Kidney glomerular epithelial cell (primary cell): ENCODE measurements around the gene CNDP2.
A peak's percentile ranks its signal among the peaks of the same experiment; 100 is the strongest.
"Not testable (repeated sequence)": the region's sequence is repeated elsewhere in the genome, so short reads cannot be mapped to it uniquely, and the experiment has no call there.

Experiments used
- DNase-seq: peaks from one replicate; lab custom pipeline; 2025; lab: John Stamatoyannopoulos, UW

Gene CNDP2

GRCh38 chr18:74534981-74535649 is 39.0 kb downstream of the CNDP2 start:
- DNase-seq: no peak

DNA sequence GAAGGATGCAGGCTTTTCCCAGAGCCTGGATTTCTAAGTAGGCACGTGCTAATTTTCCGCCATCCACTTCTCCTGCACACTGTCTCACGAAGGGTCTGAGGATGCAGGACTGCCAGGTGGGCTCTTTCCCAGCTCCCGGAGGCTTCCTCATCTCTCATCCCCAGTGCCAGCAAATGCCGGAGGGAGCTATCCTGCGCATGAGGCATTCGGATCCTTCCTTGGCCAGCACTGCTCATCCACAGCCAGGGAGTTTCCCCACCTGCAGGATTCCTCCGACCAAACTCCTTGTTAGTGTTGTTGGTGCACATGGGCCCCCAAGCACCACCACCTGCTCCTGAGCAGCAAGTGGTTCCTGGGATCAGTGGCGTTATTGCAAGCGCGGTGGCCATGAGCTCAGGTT is 43.1 kb downstream of the CNDP2 start:
- no peak for DNase-seq

DNA sequence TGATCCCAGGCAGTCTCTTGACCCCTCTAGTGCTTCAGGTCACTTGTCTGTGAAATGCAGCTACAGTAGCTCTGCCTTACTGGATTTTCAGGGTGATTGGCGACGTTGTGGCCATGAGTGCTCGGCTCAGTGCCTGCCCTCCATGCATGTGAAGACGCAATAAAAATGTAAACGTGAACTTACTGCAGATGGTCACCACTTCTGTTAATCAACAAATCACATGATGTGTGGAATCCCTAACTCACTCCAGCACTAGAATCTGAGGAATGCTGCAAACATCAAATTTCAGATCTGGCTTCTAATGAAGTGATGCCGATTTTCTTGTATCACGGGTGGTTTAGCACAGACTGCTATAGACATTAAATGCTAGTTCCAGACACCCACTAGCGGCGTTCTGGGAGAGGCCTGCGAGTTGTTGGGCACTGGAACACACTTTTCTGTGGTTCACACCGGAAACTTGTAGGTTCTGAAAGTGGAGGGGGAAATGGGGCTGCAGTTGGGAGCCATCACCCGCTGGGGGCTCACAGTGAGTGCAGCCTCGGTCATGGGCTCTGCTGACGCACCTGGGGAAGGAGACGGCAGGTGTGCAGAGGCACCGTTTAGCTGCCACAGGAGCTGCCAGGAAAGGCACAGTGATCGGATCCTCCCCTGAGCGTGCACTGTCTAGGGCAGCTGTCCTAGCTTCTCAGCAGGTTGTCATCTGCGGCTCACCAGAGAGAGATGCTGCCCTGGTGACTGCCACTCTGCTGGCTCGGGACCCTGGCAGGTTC is 44.7 kb downstream of the CNDP2 start:
- peak; percentile 13 for DNase-seq

- DNase-seq: no peak
Observed at GRCh38 chr18:74541703-74542555, 45.8 kb downstream of the CNDP2 start.

GRCh38 chr18:74544898-74545297 is 48.7 kb downstream of the CNDP2 start:
- no peak for DNase-seq

DNA sequence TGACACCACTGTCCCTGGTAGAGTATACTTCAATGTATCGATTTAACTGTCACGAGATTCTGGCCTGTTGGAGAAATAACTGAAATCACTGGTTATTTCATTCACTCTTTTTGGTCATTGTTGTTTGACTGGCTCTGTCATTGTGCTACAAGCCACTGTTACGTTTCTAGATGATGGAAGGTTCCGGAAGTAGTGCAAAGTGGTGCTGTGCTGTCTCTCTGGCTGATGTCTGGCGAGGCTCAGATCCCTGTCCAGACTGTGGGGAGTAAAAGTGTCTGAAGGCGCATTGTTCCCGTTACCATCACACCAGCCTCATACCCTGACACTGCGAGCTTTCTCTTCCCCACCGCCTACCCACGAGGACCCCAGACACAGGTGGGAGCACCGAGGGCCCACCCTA is 49.8 kb downstream of the CNDP2 start:
- DNase-seq: no peak

DNA sequence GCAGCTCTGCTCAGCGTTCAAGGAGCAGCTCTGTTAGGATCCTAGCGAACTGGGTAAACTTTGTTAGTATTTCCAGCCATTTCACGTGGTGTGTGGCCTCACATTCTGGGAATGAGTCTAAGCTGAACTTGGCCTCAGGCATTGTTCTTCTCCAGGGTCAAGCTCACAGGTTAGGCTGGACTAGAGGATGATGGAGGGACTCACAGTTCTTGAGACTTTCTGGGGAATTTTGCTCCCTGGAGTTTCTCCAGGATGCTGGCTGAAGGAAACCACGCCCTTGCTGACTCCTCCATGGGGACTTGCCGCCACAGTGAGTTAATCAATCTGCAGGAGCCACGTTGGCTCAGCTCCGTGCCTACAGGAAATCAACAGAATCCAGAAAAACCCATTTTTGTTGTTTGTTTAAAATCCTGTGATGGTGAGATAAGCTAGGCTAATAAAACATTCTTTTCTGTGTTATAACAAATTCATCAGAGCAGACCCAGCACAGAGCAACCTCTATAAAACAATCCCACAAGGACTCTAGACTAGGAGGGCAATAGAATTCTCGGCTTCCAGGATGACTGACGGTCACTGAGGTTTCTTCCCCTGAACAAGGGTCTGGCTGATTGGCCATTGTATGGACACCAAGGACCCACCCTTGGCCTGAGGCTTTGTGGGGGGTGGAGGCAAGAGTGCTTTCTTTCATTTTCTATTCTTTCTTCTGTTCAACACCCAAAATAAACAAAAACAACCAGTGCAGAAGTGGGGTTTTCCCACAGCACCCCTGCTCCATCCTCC is 50.8 kb downstream of the CNDP2 start:
- peak; percentile 27 for DNase-seq

DNA sequence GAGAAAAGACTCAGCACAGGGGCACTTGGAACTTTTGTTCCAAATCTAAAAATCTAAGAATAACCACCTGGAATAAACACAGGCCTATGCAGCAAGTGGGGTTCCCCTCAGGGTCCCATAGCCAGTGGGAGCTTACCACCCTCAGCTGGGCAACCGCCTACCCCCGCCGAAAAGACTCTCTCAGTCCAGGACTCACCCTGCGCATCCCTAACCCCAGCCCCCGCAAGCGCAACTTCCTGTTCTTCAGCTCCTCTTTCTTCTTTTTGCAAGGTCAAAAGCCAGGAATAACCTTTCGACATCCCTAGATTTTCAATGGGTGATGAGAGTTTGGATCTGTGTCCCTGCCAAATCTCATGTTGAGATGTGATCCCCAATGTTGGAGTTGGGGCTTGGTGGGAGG is 51.7 kb downstream of the CNDP2 start:
- no peak for DNase-seq

- no peak for DNase-seq
Observed at GRCh38 chr18:74549591-74550104, 53.5 kb downstream of the CNDP2 start.

- no peak for DNase-seq
Observed at GRCh38 chr18:74550886-74551285, 54.7 kb downstream of the CNDP2 start.

- DNase-seq: no peak
Observed at GRCh38 chr18:74551452-74551851, 55.3 kb downstream of the CNDP2 start.

DNA sequence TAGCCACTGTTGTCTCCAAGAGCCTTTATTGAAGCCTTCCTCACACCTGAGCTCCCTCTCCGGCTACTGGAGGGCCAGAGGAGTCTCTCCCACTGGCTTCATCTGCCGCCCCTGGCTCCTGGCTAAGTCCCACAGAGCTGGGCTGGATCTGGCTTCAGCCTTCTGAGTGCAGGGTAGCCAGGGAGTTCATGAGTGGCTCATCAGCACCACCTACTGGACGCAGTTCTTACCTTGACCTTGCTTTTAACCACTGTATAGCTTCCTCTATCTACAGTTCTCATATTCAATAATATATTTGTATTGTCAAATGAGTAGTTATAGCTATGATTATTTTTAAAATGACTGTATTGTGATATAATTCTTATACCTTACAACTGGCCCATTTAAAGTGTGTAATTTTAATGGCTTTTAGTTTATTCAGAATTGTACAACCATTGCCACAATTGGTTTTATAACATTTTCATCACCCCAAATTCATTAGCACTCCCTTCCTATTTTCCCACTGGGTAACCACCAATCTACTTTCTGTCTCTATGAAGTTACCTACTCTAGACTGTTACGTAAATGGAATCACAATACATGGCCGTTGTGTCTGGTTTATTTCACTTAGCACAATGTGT is 55.9 kb downstream of the CNDP2 start:
- peak; percentile 79 for DNase-seq

DNA sequence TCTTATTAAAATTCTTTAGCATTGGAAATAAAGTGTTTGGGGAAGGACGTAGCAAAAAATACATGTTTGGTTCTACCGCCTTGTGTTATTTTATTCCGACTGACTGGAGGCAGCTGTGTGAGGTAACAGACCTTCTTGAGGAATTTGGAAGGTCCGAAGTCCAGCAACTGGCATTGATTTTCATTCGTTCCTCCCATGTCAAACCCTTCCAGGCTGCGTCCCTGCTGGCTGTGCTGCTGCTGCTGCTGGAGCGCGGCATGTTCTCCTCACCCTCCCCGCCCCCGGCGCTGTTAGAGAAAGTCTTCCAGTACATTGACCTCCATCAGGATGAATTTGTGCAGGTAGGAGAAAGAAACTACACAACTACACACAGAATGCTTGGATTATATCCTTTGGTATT is 60.0 kb downstream of the CNDP2 start:
- no peak for DNase-seq

GRCh38 chr18:74558096-74558495 is 61.9 kb downstream of the CNDP2 start:
- no peak for DNase-seq

DNA sequence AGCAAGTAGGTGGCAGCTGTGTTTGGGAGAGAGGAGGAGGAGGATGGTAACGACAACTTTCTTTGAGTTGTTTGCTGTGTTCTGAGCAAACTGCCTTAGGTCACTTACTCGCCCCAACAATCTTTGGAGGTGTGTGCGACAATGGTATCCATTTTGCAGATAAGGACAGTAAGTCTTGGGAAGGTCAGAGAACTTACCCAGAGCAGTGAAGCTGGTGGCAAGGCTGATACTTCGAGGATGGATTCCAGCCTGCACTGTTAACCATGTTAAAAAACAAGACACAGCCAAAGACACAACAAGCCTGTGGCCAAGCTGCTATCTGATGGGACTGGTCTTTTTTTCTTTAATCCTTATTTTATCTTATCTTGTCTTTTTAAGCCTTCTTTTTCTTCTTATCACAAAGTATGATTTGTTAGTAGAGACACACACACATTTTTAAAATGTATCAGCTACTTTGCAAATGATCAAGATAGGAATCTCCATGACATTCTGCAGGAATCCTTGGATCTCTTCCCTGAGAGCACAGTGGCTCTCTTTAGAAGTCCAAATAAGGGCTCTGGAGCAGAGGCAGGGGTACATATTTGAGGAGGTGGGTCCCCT is 66.1 kb downstream of the CNDP2 start:
- no peak for DNase-seq

- DNase-seq: no peak
Observed at GRCh38 chr18:74562775-74563174, 66.6 kb downstream of the CNDP2 start.

DNA sequence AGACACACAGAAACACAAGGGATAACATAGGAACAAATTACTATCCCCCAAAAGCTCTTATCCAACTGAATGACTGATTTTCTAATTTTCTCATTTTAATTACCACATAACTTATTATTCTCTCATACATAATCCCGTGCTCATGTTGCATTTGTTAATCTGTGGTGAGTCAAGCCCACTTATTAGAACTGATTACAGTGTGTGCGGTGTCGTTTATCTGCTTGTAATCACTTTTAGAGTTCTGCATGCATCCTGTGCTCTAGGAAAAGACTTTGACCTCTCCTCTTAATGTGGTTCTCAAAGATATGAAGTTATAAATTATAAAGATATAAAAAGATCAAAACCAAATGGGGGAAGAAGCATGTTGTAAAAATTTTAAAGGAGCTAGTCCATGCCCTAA is 67.8 kb downstream of the CNDP2 start:
- DNase-seq: no peak

DNA sequence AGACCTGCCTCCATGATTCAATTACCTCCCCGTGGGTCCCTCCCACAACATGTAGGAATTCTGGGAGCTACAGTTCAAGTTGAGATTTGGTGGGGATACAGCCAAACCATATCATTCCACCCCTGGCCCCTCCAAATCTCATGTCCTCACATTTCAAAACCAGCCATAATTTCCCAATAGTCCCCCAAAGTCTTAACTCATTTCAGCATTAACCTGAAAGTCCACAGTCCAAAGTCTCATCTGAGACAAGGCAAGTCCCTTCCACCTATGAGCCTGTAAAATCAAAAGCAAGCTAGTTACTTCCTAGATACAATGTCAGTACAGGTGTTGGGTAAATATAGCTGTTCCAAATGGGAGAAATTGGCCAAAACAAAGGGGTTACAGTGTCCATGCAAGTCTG is 69.0 kb downstream of the CNDP2 start:
- not testable (repeated sequence) for DNase-seq

GRCh38 chr18:74565993-74566392 is 69.8 kb downstream of the CNDP2 start:
- DNase-seq: not testable (repeated sequence)

- DNase-seq: no peak
Observed at GRCh38 chr18:74567822-74568221, 71.7 kb downstream of the CNDP2 start.

- no peak for DNase-seq
Observed at GRCh38 chr18:74569401-74569800, 73.2 kb downstream of the CNDP2 start.
